ENCODE measurements around the gene ZYG11B. TPM values are rescaled to one million over a fixed set of nuclear protein-coding genes. Genes with fewer than 3 reads are reported as not detected.

ZYG11B gene
- total and polyA plus RNA-seq, 9 of the 15 experiments (the other 6 are each of a cell fraction or from before 2014, with no cell fraction given), result 4.9 to 22.2 (median 12.2) TPM

- CTCF ChIA-PET (ENCODE audit: low intra/inter-chr PET ratio), result interaction anchor here (1.0 kb wide), 2 partner anchors 47 to 194 kb away, joined by 3 to 4 read pairs; partner anchors contain the start of gene TUT4
- Histone ChIP-seq H3K36me3 (ENCODE audit: control insufficient read depth, insufficient read depth, low read length) (no peaks in the 10 kb centered on the region), H3K4me2 (ENCODE audit: insufficient read depth, low read length) (no peak overlapping the region), H3K9me3 (replicated peaks; ENCODE audit: control insufficient read depth, insufficient read depth, low read depth, low read length) (no peaks in the 10 kb centered on the region), H3K9me1 (ENCODE audit: control insufficient read depth, insufficient read depth, low read length) (no peaks in the 10 kb centered on the region), H3K79me2 (ENCODE audit: control insufficient read depth, insufficient read depth, low read length) (peaks cover 14% of the 10 kb centered on the region), H4K20me1 (replicated peaks; ENCODE audit: control insufficient read depth, insufficient read depth, low read length) (no peaks in the 10 kb centered on the region), H3K4me3 (no peak overlapping the region), H3K27ac (ENCODE audit: extremely low read depth, low read depth, low read length) (no peak overlapping the region), H3K4me1 (replicated peaks in 1 of 2; ENCODE audit: control insufficient read depth in 2 of 2, insufficient read depth in 2 of 2, low read length in 2 of 2) (peaks cover 11 to 14% of the 10 kb centered on the region in 2 experiments; a peak in 4 of 5 replicates), H2AFZ (ENCODE audit: low read depth, low read length) (no peak overlapping the region), H3K9ac (ENCODE audit: insufficient read depth in 1 of 2, low read depth in 2 of 2, low read length in 2 of 2) (no peak overlapping the region), H3K27me3 (ENCODE audit: control insufficient read depth in 2 of 2, insufficient read depth in 2 of 2, low read length in 2 of 2) (no peaks in the 10 kb centered on the region)
- no peak for TF ChIP-seq TSC22D4 (tag; IDR thresholded peaks at IDR 0.05)
- peak; percentile 59 for TF ChIP-seq HMBOX1 (IDR thresholded peaks at IDR 0.05)
- no peak for DNase-seq (ENCODE audit: extremely low read depth in 1 of 4, low spot score in 3 of 4)
- ATAC-seq, result no peak
- intact Hi-C loops (cut with micrococcal nuclease) (no loop called here), in situ Hi-C loops (cut with MboI) (no loop called here)
- no TSS peak for BruUV-seq (replicated peaks)
- FAIRE-seq, result no peak
- WGBS (ENCODE audit: insufficient coverage, low coverage, missing lambda C conversion rate), result 73% methylated on average over 1 of the region's 1 CpG
- POLR2A ChIA-PET, result no interaction called here
Measured at GRCh38 chr1:52747450-52747849, 21.2 kb downstream of the ZYG11B start.

DNA sequence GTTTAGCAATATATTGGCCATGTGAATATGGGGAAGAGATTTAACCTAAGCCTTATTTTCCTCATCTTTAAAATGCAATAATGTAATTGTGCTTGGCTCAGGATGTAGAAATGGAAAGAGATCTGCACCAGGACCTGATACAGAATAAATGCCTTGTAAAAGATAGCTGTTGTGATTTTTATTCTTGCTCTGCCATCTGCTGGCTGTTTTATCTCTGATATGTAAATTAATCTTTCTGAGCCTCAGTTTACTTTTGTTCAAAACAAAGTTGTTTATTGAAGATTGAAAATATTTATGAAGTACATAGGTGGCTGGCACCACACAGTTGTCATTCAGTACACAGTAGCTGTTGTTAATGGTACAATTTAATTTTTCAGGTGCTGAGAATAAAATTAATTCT lies 21.9 kb downstream of the ZYG11B start:
- H3K27me3 ChIP-seq (ENCODE audit: control insufficient read depth in 2 of 2, insufficient read depth in 2 of 2, low read length in 2 of 2), result no peaks in the 10 kb centered on the region
- ATAC-seq (no peak), FAIRE-seq (no peak), DNase-seq (ENCODE audit: extremely low read depth in 1 of 4, low spot score in 3 of 4) (no peak)
- no peaks in the 10 kb centered on the region for H3K9me3 ChIP-seq (replicated peaks; ENCODE audit: control insufficient read depth, insufficient read depth, low read depth, low read length)
- no peak overlapping the region for H3K9ac ChIP-seq (ENCODE audit: insufficient read depth in 1 of 2, low read depth in 2 of 2, low read length in 2 of 2)
- no peaks in the 10 kb centered on the region for H3K9me1 ChIP-seq (ENCODE audit: control insufficient read depth, insufficient read depth, low read length)
- peaks cover 9 to 16% of the 10 kb centered on the region in 2 experiments; a peak in 3 of 5 replicates for H3K4me1 ChIP-seq (replicated peaks in 1 of 2; ENCODE audit: control insufficient read depth in 2 of 2, insufficient read depth in 2 of 2, low read length in 2 of 2)
- H3K4me3 ChIP-seq, result no peak overlapping the region
- no peak overlapping the region for H3K27ac ChIP-seq (ENCODE audit: extremely low read depth, low read depth, low read length)
- intact Hi-C loops (cut with micrococcal nuclease), result loop anchor here (1.0 kb wide), 1 partner anchor 47 kb away; no protein-coding TSS in a partner anchor
- no peak overlapping the region for H2AFZ ChIP-seq (ENCODE audit: low read depth, low read length)
- peaks cover 16% of the 10 kb centered on the region for H3K79me2 ChIP-seq (ENCODE audit: control insufficient read depth, insufficient read depth, low read length)
- POLR2A ChIA-PET, result interaction anchor here (0.8 to 3.0 kb wide), 6 partner anchors 8 to 29 kb away, joined by 3 to 11 read pairs (median 4); no protein-coding TSS in a partner anchor
- CTCF ChIA-PET (ENCODE audit: low intra/inter-chr PET ratio), result interaction anchor here (1.0 kb wide), 3 partner anchors 27 to 195 kb away, joined by 3 to 8 read pairs (median 4); partner anchors contain the start of gene TUT4
- no peaks in the 10 kb centered on the region for H4K20me1 ChIP-seq (replicated peaks; ENCODE audit: control insufficient read depth, insufficient read depth, low read length)
- no peaks in the 10 kb centered on the region for H3K36me3 ChIP-seq (ENCODE audit: control insufficient read depth, insufficient read depth, low read length)
- no TSS peak for BruUV-seq (replicated peaks)
- in situ Hi-C loops (cut with MboI), result no loop called here
- no peak overlapping the region for H3K4me2 ChIP-seq (ENCODE audit: insufficient read depth, low read length)
- no peak for TF ChIP-seq ZNF384 (IDR thresholded peaks at IDR 0.05; ENCODE audit: low read depth, low read length)
- no peak for TF ChIP-seq ZNF23 (CRISPR knock-in tag; IDR thresholded peaks at IDR 0.05)
- TF ChIP-seq RAD21 (CRISPR knock-in tag; conservative IDR thresholded peaks at IDR 0.05 in 1 of 2, IDR thresholded peaks at IDR 0.05 in 1 of 2), result peak in 1 of 2 experiments; percentile 34; a peak in 2 of 4 replicates
- no peak for TF ChIP-seq GABPB1 (CRISPR knock-in tag; IDR thresholded peaks at IDR 0.05)

All from K562 (cell line).